HepG2 (cell line): ENCODE measurements around the gene IL3RA. TPM values are rescaled to one million over a fixed set of nuclear protein-coding genes. Genes with fewer than 3 reads are reported as not detected.
A peak's percentile ranks its signal among the peaks of the same experiment; 100 is the strongest.

Experiments used
- BATF2 ChIP-seq: sonication (generic); formaldehyde crosslinking; IDR thresholded peaks from 2 replicates; pipeline ENCODE4 v1.8.0; 2022; ENCODE audit warnings: mild to moderate bottlenecking, missing genetic modification reagents, moderate library complexity
- BCLAF1 ChIP-seq: fragments of 450-650 bp; IDR thresholded peaks from 2 replicates; pipeline ENCODE4 v1.6.1; 2017; ENCODE audit warnings: mild to moderate bottlenecking
- CEBPG ChIP-seq: IDR thresholded peaks from 2 replicates; pipeline ENCODE4 v1.6.1; 2016
- EZH2 ChIP-seq: conservative IDR thresholded peaks from 2 replicates; pipeline ENCODE4 v1.6.1; 2012; ENCODE audit warnings: mild to moderate bottlenecking, low read depth, low read length, moderate library complexity
- GABPB1 ChIP-seq: IDR thresholded peaks from 2 replicates; pipeline ENCODE4 v1.6.1; 2016; ENCODE audit warnings: mild to moderate bottlenecking, missing genetic modification reagents, moderate library complexity, missing compliant biosample characterization
- GATAD1 ChIP-seq: IDR thresholded peaks from 2 replicates; pipeline ENCODE4 v1.6.1; 2016; ENCODE audit warnings: missing genetic modification reagents, missing compliant biosample characterization
- IKZF4 ChIP-seq: sonication (generic); formaldehyde crosslinking; IDR thresholded peaks from 2 replicates; pipeline ENCODE4 v1.5.1; 2020; ENCODE audit warnings: borderline replicate concordance, mild to moderate bottlenecking, low read depth, missing genetic modification reagents; ENCODE audit errors: not compliant biosample characterization
- JUND ChIP-seq: sonication (generic); formaldehyde crosslinking; IDR thresholded peaks from 2 replicates; pipeline ENCODE4 v1.8.0; 2022; ENCODE audit warnings: mild to moderate bottlenecking, missing genetic modification reagents
- MXI1 ChIP-seq: IDR thresholded peaks from 3 replicates; pipeline ENCODE4 v1.6.1; 2012; ENCODE audit warnings: low read depth, low read length, inconsistent platforms, borderline replicate concordance
- NBN ChIP-seq: fragments of 450-650 bp; conservative IDR thresholded peaks from 2 replicates; pipeline ENCODE4 v1.6.1; 2017
- SOX6 ChIP-seq, 2 experiments: fragments of 450-650 bp in 1 of 2; sonication (generic) in 1 of 2; formaldehyde crosslinking in 1 of 2; IDR thresholded peaks; 2 replicates each; pipeline versions ENCODE4 v1.4.0 to v1.6.1; 2017 to 2020; ENCODE audit warnings: antibody characterized with exemption in 1 of 2, mild to moderate bottlenecking in 1 of 2, missing genetic modification reagents in 1 of 2
- WIZ ChIP-seq: sonication (generic); formaldehyde crosslinking; IDR thresholded peaks from 2 replicates; pipeline ENCODE4 v1.5.1; 2020; ENCODE audit warnings: mild to moderate bottlenecking, missing genetic modification reagents
- ZBTB10 ChIP-seq: sonication (generic); formaldehyde crosslinking; IDR thresholded peaks from 2 replicates; pipeline ENCODE4 v1.4.0; 2020; ENCODE audit warnings: missing genetic modification reagents, borderline replicate concordance
- ZNF234 ChIP-seq: sonication (generic); formaldehyde crosslinking; conservative IDR thresholded peaks from 2 replicates; pipeline ENCODE4 v1.5.1; 2020; ENCODE audit warnings: mild to moderate bottlenecking, missing genetic modification reagents
- ZNF550 ChIP-seq: sonication (generic); formaldehyde crosslinking; IDR thresholded peaks from 2 replicates; pipeline ENCODE4 v1.4.0; 2020; ENCODE audit warnings: mild to moderate bottlenecking, missing genetic modification reagents, borderline replicate concordance
- ZNF614 ChIP-seq: IDR thresholded peaks from 2 replicates; pipeline ENCODE4 v1.6.1; 2018; ENCODE audit warnings: missing biosample characterization, missing genetic modification reagents, inconsistent platforms, borderline replicate concordance
- ZNF678 ChIP-seq: sonication (generic); formaldehyde crosslinking; IDR thresholded peaks from 2 replicates; pipeline ENCODE4 v1.4.0; 2020; ENCODE audit warnings: mild to moderate bottlenecking, missing genetic modification reagents
- polyA plus RNA-seq, 8 experiments: library from polyadenylated mRNA; depleted of rRNA in 3 of 8; stranded (reverse) in 7 of 8; unstranded in 1 of 8; fragments of >200 nt; fragmentation: Illumina TruSeq in 4 of 8; extraction: Trizol in 4 of 8; gene quantifications; 2 replicates each; pipeline versions ENCODE4 v1.2.1 to v1.2.3, GENCODE V29; 2011 to 2016; ENCODE audit warnings: low read depth in 4 of 8, missing spikeins in 1 of 8, mixed read lengths in 1 of 8; ENCODE audit not compliant: insufficient read depth in 1 of 8
- total RNA-seq, 5 experiments: library from RNA; depleted of rRNA; stranded (reverse); fragments of >200 nt; fragmentation: Illumina TruSeq; extraction: Trizol; gene quantifications; 2 replicates each; pipeline ENCODE4 v1.2.3, GENCODE V29; 2016; ENCODE audit warnings: low read depth in 1 of 5
- TF ChIP-seq, protein P1 (sequence below): sonication (generic); formaldehyde crosslinking; IDR thresholded peaks from 2 replicates; pipeline ENCODE4 v1.5.0; 2020; ENCODE audit warnings: mild to moderate bottlenecking, missing genetic modification reagents
- TF ChIP-seq, protein P2 (sequence below): sonication (generic); formaldehyde crosslinking; IDR thresholded peaks from 2 replicates; pipeline ENCODE4 v1.4.0; 2020; ENCODE audit warnings: missing genetic modification reagents; ENCODE audit errors: not compliant biosample characterization

The IL3RA gene
- total and polyA plus RNA-seq, 2 of the 13 experiments (the other 11 are each of a cell fraction or from before 2014, with no cell fraction given): not detected

GRCh38 chrX:1392376-1393068 lies 55.9 kb downstream of the IL3RA start (continued):
- TF ChIP-seq ZBTB10 (CRISPR knock-in tag) (peak; percentile 46; the same call in 1 of the 2 replicates), ZNF550 (CRISPR knock-in tag) (no peak), ZNF678 (CRISPR knock-in tag) (0 out of 2 replicates have a peak, but pooled peaks have one; percentile 16), CEBPG (no peak), ZNF614 (peak; percentile 8; the same call in 1 of the 2 replicates), EZH2 (no peak), SOX6 (IDR thresholded peaks at IDR 0.05) (no peak), SOX6 (CRISPR knock-in tag; IDR thresholded peaks at IDR 0.05) (peak; percentile 31; the same call in 1 of the 2 replicates), ZNF234 (CRISPR knock-in tag) (no peak), NBN (no peak), BCLAF1 (no peak), GATAD1 (CRISPR knock-in tag) (no peak), BATF2 (no peak), WIZ (CRISPR knock-in tag) (no peak), GABPB1 (CRISPR knock-in tag) (no peak), MXI1 (no peak; the same call in 2 of the 3 replicates), JUND (CRISPR knock-in tag) (no peak), IKZF4 (CRISPR knock-in tag) (no peak)
- TF ChIP-seq, protein P1, sequence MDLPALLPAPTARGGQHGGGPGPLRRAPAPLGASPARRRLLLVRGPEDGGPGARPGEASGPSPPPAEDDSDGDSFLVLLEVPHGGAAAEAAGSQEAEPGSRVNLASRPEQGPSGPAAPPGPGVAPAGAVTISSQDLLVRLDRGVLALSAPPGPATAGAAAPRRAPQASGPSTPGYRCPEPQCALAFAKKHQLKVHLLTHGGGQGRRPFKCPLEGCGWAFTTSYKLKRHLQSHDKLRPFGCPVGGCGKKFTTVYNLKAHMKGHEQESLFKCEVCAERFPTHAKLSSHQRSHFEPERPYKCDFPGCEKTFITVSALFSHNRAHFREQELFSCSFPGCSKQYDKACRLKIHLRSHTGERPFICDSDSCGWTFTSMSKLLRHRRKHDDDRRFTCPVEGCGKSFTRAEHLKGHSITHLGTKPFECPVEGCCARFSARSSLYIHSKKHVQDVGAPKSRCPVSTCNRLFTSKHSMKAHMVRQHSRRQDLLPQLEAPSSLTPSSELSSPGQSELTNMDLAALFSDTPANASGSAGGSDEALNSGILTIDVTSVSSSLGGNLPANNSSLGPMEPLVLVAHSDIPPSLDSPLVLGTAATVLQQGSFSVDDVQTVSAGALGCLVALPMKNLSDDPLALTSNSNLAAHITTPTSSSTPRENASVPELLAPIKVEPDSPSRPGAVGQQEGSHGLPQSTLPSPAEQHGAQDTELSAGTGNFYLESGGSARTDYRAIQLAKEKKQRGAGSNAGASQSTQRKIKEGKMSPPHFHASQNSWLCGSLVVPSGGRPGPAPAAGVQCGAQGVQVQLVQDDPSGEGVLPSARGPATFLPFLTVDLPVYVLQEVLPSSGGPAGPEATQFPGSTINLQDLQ (CRISPR knock-in tag): peak; percentile 63; the same call in 1 of the 2 replicates
- TF ChIP-seq, protein P2, sequence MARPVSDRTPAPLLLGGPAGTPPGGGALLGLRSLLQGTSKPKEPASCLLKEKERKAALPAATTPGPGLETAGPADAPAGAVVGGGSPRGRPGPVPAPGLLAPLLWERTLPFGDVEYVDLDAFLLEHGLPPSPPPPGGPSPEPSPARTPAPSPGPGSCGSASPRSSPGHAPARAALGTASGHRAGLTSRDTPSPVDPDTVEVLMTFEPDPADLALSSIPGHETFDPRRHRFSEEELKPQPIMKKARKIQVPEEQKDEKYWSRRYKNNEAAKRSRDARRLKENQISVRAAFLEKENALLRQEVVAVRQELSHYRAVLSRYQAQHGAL (CRISPR knock-in tag): peak; percentile 45
